AG04450 (cell line): ENCODE data around the gene TMEM39A. TPM values are rescaled to one million over a fixed set of nuclear protein-coding genes. Genes with fewer than 3 reads are reported as not detected.

Source experiments
- CTCF ChIA-PET: fragments of 300-600, 350-600 bp; formaldehyde crosslinking; extraction: SDS; loops from one replicate; lab custom pipeline; 2022; ENCODE audit warnings: antibody characterized with exemption, inconsistent platforms; lab: Charles Lee
- POLR2A ChIA-PET: fragments of 350-600 bp; formaldehyde crosslinking; extraction: SDS; loops from one replicate; lab custom pipeline; 2021; ENCODE audit warnings: antibody characterized with exemption, inconsistent platforms; lab: Yijun Ruan, JAX
- DNase-seq: peaks from one replicate; pipeline ENCODE4 v3.0.0-alpha.2; 2011; ENCODE audit warnings: low read depth, low spot score
- H3K27ac ChIP-seq: one replicate; pipeline ENCODE4 v1.5.1; 2012; ENCODE audit warnings: low read depth, low read length, control low read depth
- H3K27me3 ChIP-seq: one replicate; pipeline ENCODE4 v1.6.0; 2012; ENCODE audit warnings: low read length; ENCODE audit not compliant: control insufficient read depth, insufficient read depth
- H3K4me3 ChIP-seq: 2 replicates; pipeline ENCODE4 v1.5.1; 2011; ENCODE audit warnings: mild to moderate bottlenecking, low read depth, low read length, control low read depth
- H3K9me3 ChIP-seq: 2 replicates; pipeline ENCODE4 v1.5.1; 2012; ENCODE audit warnings: low read length; ENCODE audit not compliant: control insufficient read depth, insufficient read depth
- CTCF ChIP-seq: IDR thresholded peaks from 2 replicates; pipeline ENCODE4 v1.5.1; 2011; ENCODE audit warnings: low read depth, low read length, control low read depth, inconsistent platforms
- polyA plus RNA-seq: library from polyadenylated mRNA; depleted of rRNA; stranded (reverse); fragments of >200 nt; gene quantifications from 2 replicates; pipeline ENCODE4 v1.2.3, GENCODE V29; 2011

Gene TMEM39A
- polyA plus RNA-seq, 1 experiment: 34.3 TPM

- POLR2A ChIA-PET: no interaction called here
- Histone ChIP-seq H3K9me3 (no peaks in the 10 kb centered on the region), H3K27me3 (no peaks in the 10 kb centered on the region), H3K27ac (no peak overlapping the region), H3K4me3 (no peak overlapping the region)
- no peak for TF ChIP-seq CTCF
- CTCF ChIA-PET: interaction anchor here (1.2 kb wide), 1 partner anchor 9 kb away, joined by 3 read pairs; no protein-coding TSS in a partner anchor
- no peak for DNase-seq
Measured at GRCh38 chr3:119485563-119485962, 22.1 kb upstream of the TMEM39A start.

GRCh38 chr3:119483101-119483500 lies 19.7 kb upstream of the TMEM39A start:
- TF ChIP-seq CTCF: no peak
- no peak for DNase-seq
- CTCF ChIA-PET: no interaction called here

GRCh38 chr3:119481079-119481478 lies 17.7 kb upstream of the TMEM39A start:
- Histone ChIP-seq H3K9me3 (no peaks in the 10 kb centered on the region), H3K4me3 (no peak overlapping the region), H3K27ac (no peak overlapping the region), H3K27me3 (no peaks in the 10 kb centered on the region)
- DNase-seq: no peak
- CTCF ChIA-PET: no interaction called here
- no peak for TF ChIP-seq CTCF
- POLR2A ChIA-PET: no interaction called here

More at GRCh38 chr3:119483101-119483500, 19.7 kb upstream of the TMEM39A start:
- Histone ChIP-seq H3K27me3 (no peaks in the 10 kb centered on the region), H3K4me3 (no peak overlapping the region), H3K27ac (no peak overlapping the region), H3K9me3 (no peaks in the 10 kb centered on the region)
- POLR2A ChIA-PET: no interaction called here

GRCh38 chr3:119470866-119471265 lies 7.5 kb upstream of the TMEM39A start:
- Histone ChIP-seq H3K4me3 (no peak overlapping the region), H3K27me3 (no peaks in the 10 kb centered on the region), H3K9me3 (no peaks in the 10 kb centered on the region; the same call in 1 of the 2 replicates), H3K27ac (no peak overlapping the region)
- ChIA-PET CTCF (interaction anchor here (1.5 to 1.6 kb wide), 2 partner anchors 196 to 210 kb away, joined by 4 read pairs; no protein-coding TSS in a partner anchor), POLR2A (no interaction called here)
- TF ChIP-seq CTCF: no peak
- no peak for DNase-seq

GRCh38 chr3:119469418-119470189 lies 6.2 kb upstream of the TMEM39A start:
- no peak for TF ChIP-seq CTCF
- H3K9me3 ChIP-seq: no peaks in the 10 kb centered on the region; the same call in 1 of the 2 replicates
- no peak for DNase-seq
- H3K27me3 ChIP-seq: no peaks in the 10 kb centered on the region
- CTCF ChIA-PET: interaction anchor here (1.6 kb wide), 1 partner anchor 195 kb away, joined by 4 read pairs; no protein-coding TSS in a partner anchor
- H3K4me3 ChIP-seq: peak overlapping the region; percentile 91
- H3K27ac ChIP-seq: no peak overlapping the region
- POLR2A ChIA-PET: interaction anchor here (0.6 kb wide), 1 partner anchor 43 kb away, joined by 4 read pairs; no protein-coding TSS in a partner anchor
